Gastroesophageal sphincter (tissue), 3 donors: Measurements from ENCODE around the gene CFAP53.

ENCODE experiments used
- EP300 ChIP-seq: sonication (generic); formaldehyde crosslinking; IDR thresholded peaks from one replicate; pipeline ENCODE4 v1.6.1; 2017; ENCODE audit warnings: antibody characterized with exemption, mild to moderate bottlenecking
- TF ChIP-seq, protein P1 (sequence below), 4 experiments: fragments of 200-600 bp in 2 of 4; fragments of 450-650 bp in 2 of 4; sonication (generic) in 1 of 4; IDR thresholded peaks; one replicate each; pipeline ENCODE4 v1.5.1; 2017 to 2019; ENCODE audit warnings: antibody characterized with exemption in 4 of 4, mild to moderate bottlenecking in 2 of 4, moderate library complexity in 2 of 4

DNA sequence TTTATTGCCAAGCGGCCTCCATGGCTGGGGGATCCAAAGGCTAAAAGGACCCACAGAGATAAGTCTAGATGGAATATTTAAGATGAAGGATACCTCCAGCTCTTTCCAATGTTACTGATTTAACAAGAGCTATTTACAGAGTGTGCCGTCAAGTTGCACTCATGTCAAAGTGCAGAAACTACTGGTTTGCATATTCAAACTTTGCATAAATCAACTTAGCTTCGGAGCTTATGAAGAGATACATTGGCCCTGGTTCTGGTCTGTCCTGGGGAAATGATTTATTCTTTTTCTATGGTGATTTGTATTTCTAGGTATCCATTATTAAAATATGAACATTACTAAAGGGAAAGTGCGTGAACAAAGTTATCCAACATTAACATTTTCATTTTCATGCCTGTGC is 57.0 kb downstream of the CFAP53 start:
- TF ChIP-seq, protein P1, sequence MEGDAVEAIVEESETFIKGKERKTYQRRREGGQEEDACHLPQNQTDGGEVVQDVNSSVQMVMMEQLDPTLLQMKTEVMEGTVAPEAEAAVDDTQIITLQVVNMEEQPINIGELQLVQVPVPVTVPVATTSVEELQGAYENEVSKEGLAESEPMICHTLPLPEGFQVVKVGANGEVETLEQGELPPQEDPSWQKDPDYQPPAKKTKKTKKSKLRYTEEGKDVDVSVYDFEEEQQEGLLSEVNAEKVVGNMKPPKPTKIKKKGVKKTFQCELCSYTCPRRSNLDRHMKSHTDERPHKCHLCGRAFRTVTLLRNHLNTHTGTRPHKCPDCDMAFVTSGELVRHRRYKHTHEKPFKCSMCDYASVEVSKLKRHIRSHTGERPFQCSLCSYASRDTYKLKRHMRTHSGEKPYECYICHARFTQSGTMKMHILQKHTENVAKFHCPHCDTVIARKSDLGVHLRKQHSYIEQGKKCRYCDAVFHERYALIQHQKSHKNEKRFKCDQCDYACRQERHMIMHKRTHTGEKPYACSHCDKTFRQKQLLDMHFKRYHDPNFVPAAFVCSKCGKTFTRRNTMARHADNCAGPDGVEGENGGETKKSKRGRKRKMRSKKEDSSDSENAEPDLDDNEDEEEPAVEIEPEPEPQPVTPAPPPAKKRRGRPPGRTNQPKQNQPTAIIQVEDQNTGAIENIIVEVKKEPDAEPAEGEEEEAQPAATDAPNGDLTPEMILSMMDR (IDR thresholded peaks at IDR 0.05): no peak
- no peak for TF ChIP-seq EP300
